SKM-1 treated with dmso at 0.1 percent for 144 hours (cell line): ENCODE measurements around the gene SPSB1.
A peak's percentile ranks its signal among the peaks of the same experiment; 100 is the strongest.

Source experiments
- DNase-seq: peaks from one replicate; lab custom pipeline; 2025; ENCODE audit not compliant: unreplicated experiment; lab: John Stamatoyannopoulos, UW

SPSB1 gene

DNA sequence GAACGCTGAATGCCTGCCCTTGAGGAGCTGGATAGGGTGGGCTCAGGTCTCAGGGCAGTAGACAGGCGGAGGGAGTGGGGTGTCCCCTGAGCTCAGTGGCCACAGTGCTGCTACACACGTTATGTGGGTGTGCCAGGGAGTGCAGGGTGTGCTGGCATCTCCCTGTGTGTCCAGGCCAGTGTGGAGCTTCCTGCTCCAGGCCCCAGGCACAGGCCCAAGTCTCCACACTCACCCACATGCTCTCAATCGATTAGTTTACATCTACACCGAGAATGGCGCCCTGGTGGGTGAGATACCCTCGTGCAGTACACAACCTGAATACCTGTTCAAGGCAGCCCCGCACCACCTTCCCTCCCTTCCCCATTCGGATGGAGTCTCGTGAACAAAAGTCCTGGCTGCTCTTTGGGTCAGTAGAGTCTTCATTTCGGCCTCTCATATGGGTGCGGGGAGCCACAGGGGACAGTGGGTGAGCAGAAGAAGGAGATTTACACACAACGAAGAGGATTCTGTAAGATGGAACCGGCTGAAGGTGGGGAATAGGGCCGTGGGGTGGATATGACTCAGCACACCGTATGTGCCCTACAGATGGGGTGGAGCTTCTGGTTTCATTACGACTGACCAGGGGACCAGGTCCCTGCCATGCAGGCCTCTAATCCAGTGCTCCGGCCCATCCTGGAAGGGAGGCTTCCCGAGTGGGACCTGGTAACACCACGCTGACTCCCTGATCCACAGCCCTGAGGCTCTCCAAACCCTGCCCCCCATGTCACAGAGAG, 93.3 kb downstream of the SPSB1 start:
- DNase-seq = no peak

DNA sequence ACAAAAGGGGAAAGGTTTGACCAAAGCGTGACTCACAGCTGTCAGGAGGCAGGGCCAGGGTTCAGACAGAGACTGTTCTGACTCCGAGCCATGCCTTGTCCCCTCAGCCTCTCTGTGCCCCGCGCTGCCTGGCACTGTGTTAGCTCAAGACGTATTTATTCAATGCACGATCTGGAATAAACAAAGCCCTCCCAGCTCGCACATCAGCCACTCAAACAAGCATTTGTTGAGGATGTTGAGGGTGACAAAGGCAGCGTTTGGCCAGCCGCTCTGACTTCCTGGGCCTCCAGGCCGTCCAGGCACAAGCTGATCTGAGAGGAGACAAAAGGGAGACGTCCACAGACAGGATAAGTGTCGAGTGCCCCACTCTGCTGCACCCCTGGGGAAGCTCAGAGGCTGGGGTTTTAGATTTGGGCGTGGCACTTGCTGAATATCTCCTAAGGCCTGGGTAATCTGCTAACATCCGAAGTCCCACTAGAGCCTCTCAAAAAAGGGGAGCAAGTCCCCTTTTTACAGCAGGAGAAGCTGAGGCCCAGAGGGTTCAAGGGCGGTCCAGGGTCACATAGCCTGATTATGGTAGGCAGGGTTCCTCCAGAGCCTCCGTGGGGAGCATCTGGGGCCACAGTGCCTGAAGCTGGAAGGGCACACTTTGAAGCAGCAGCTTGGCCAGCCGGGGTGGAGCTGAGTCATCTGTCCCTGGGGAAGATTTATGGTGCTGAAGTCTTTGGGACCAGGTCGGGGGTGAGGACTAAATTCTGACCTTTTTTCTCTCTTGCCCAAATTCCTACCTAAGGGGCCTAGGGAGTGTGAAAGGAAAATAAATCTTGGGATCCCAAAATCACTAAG, 95.9 kb downstream of the SPSB1 start:
- DNase-seq = no peak

- no peak for DNase-seq
Measured at GRCh38 chr1:9389968-9390367, 97.3 kb downstream of the SPSB1 start.

GRCh38 chr1:9391620-9392019, 98.9 kb downstream of the SPSB1 start:
- DNase-seq = no peak

DNA sequence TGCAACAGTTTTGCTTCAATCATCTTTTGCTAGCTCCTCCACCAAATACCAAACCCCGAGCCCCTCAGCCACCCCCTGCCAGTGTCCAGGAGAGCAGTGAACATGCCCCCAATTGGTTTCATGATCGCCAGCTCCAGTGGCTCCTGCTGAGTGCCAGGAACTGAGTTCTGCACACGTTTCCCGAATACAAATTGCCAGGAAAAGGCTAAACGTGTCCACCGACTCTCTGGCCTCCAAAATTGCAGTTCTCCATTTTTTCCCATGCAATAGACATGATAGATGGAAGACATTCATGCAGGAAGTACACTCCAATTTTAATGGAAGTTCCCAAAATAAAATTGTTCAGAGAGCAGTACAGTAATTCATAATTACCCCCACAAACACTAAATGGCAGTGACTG, 101.3 kb downstream of the SPSB1 start:
- DNase-seq = no peak

- no peak for DNase-seq
Measured at GRCh38 chr1:9395018-9395417, 102.3 kb downstream of the SPSB1 start.

- DNase-seq = no peak
Measured at GRCh38 chr1:9397047-9397446, 104.4 kb downstream of the SPSB1 start.

GRCh38 chr1:9397997-9398526, 105.4 kb downstream of the SPSB1 start:
- DNase-seq = no peak

DNA sequence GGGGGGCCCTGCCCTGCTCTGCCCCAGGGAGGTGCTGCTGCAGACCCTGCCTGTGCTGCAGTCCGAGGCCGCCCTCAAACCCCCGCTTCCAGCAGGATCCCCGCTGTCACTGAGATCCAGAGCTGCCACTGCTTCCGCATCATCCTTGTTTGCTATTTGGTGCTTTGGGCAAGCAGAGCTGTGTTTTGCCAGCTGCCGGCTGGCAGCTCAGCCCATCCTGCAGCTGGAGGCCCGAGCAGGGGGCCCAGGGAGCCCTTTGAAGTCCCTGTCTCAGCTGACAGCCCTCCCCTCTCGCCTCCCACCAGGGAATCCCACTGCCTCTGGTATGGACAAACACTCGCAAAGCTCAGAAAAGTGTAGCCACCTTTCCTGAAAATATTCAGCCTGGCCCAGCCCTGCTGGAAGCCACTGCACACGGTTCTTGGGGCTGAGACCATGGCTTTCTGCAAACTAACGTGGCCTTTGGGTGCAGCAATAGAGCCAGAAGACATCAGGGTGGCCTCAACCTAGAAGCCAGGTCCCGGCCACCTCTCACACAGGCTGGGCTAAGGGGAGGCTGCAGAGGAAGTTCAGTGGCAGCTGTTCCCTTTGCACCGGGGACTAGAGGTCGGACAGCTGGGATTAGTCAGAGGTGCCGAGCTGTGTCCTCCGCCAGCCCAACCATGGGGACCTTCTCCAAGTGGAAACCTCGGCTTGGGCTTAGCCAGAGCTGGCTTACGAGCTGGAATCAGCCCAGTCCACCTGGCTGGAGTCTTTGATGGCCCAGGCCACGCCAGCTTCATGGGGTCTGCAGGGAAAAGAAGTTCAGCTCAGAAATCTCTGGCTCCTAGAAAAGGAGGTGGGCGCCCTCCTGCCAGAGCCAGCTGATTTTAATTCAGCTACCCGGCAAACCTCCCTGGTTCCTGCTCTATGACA, 107.1 kb downstream of the SPSB1 start:
- DNase-seq = no peak

DNA sequence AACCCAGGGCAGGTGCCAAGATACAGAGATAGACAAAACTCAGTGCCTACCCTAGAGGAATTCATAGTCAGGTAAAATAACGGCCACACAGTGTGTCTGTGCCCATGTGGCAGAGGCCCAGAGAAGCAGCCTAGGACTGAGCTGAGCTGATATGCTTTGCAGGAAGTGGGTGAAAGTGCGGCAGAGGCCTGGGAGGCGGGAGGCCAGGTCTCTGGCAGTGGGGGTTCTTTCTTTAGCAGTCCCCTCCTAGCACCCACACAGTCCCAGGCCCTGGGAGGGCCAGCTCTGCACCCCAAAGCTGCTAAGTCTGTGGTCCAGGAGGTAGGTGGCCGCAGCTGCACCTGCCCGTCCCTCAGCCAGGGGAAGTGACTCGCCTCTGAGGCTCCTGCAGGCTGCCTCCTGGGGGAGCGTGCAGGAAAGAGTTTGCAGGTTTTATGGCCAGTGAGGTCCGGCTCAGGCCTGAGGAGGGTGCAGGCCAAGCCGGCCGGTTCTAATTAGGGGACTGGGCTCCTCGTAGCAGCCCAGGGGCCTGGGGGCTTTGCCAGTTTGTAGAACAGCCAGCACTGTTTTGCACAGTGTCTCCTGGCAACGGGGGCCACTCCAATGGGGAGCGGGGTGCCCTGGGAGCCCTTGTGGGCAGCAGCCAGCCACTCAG, 107.9 kb downstream of the SPSB1 start:
- no peak for DNase-seq

GRCh38 chr1:9401080-9401453, 108.4 kb downstream of the SPSB1 start:
- no peak for DNase-seq

GRCh38 chr1:9402256-9402616, 109.5 kb downstream of the SPSB1 start:
- no peak for DNase-seq

GRCh38 chr1:9402717-9403225, 110.1 kb downstream of the SPSB1 start:
- no peak for DNase-seq

DNA sequence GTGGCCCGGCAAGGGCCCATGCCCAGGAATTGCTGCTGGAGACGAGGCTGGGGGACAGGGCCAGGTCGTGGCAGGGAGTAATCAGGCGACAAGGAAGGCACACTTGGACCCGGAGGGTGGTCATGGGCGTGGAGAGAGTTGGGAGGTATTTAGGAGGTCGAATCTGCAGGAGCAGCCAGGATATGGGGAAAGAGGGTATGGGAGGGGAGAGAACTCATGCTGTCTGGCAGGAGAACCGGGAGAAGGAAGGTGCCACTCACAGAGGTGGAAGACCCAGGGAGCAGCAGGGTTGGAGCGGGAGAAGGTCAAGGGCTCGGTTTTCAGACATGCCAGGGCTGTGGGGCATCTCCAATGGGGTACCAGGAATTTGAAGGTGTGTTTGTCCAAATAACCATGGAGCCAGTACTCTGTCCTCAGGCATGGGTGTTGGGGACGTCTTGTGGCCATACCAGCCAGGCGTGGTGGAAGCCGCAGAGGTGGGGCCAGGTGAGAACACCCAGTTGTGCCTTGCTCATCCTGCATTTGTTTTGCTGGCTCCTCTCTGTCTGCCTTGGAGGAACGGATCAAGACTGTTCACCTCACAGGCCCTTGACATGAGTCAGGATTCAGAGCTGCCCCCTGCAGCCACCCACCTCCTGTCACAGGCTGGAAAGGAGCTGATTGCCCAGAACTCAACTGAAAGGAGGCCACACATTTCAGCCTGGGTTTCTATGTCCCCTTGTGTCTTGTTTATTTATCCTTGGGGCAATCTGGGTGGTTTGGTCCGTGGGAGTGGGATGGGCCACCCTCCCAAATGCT, 111.6 kb downstream of the SPSB1 start:
- no peak for DNase-seq

- DNase-seq = no peak
Measured at GRCh38 chr1:9406111-9406510, 113.4 kb downstream of the SPSB1 start.

DNA sequence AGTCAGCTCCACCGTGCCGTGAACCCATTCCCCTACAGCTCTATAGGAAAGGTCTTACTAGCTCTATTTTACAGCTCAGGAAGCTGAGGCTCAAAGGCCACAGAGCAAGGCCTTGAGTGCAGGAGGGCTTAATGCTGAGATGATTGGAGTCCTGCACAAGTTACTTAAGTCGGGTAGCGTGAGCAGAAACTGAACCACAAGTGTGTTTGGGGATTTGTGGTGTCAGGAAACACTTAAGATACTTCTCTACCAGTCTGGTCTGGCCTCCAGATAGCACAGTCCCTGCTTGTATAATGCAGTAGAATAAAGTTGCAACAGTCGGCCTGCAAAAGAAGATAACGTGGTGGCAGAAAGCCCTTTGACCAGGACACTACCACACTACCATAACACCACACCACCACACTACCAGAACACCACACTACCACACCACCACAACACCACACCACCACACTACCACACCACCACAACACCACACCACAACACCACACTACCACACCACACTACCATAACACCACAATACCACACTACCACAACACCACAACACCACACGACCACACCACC, 118.1 kb downstream of the SPSB1 start:
- peak; percentile 95 for DNase-seq

GRCh38 chr1:9413071-9413876, 120.6 kb downstream of the SPSB1 start:
- DNase-seq = peak; percentile 24

DNA sequence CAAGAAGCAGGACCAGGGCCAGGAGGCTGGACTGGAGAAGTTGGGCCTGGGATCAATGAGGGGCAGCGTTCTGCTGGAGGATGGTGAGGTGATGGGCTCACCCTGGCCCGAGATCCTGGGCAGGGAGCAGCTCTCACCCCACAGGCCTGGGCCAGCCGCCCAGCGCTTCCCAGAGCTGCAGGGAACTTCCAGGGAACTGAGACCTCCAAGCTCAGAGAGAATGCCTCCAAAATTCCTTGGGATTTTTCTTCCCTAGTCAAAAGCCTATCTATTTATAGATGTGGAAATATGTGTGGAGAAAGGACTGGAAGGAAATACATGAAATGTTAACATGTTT, 121.2 kb downstream of the SPSB1 start:
- no peak for DNase-seq

DNA sequence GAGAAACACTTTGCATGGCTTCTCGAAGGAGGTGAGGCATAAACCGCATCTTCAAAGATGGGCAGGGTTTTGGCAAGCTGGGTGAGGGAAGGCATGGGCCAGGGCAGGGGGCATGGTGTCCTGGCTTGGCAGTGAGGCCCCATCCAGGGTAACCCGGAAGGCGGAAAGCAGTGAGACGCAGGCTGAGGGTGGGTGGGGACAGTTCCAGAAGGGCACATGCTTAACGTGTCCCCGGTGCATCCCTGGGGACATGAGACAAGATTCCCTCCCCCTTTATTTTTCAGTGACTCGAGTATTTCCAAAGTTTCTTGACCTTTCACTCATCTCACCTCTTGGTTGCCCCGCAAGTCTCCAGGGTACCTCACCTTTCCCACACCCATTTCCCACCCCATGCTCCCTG, 123.8 kb downstream of the SPSB1 start:
- DNase-seq = no peak
